ENCODE measurements around the gene PTPRE. TPM values are rescaled to one million over a fixed set of nuclear protein-coding genes. Genes with fewer than 3 reads are reported as not detected.

The PTPRE gene
- total RNA-seq, 2 experiments from 2014 or later: 33.3 to 38.3 TPM

- ChIA-PET POLR2A (no interaction called here), CTCF (no interaction called here)
Measured at GRCh38 chr10:127944256-127944655, 37.4 kb downstream of the PTPRE start.

DNA sequence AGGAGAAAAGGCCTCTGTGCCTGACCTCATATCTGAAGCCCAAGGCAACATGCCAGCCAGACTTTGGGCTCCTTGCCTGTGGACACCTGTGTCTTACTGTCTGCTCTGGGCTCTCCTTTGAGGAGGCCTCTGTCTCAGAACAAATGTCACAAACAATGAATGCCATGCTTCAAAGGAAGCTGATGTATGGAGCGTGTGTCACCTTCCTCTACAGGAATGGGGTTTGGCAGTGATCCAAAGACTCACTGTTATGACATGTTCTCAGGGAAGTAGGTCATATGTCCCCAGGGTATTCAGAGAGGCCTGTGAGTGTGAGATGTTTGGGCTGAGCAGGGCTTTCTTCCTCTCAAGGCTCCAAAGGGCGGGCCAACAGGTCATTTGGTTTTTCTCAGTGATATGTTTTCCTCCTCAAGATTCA lies 38.4 kb downstream of the PTPRE start:
- CTCF ChIA-PET: no interaction called here

DNA sequence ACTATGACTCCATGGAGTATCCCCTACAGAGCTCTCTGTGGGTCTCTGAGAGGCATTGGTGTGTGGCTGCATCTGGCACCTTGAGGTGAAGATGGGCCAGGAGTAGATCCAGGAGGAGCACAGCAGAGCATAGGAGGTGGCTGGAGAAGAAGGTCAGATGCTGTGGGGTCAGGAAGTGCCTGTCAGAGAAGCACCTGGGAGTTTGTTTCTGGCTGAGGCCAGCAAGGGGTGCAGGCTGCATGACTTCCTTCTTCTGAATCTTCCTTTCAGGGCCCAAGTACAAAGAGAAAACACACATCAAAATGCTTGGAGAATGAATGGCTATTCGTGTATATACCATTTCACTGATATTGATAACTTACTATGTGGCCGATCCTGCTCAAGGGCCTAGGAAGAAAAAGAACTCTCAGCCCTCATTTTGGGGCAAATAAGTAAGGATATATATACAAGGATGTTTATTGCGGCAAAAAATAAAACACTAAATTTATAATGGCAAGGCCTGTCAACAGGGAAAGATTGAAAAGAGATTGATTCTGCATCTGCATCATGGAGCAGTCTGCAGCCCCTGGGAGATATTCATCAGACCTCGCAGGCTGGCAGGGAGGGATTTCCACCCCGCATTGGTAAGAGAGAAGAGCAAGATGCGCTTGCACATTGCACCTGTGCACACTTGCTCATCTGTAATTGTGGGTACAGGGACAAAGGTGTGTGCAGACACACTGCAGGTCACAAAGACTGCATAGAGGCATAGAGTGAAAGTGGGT lies 39.2 kb downstream of the PTPRE start:
- CTCF ChIA-PET: no interaction called here
- POLR2A ChIA-PET: no interaction called here

More for the DNA sequence above, 38.4 kb downstream of the PTPRE start:
- POLR2A ChIA-PET: no interaction called here

GRCh38 chr10:127947211-127947610 lies 40.3 kb downstream of the PTPRE start:
- ChIA-PET POLR2A (no interaction called here), CTCF (no interaction called here)

- ChIA-PET CTCF (no interaction called here), POLR2A (no interaction called here)
Measured at GRCh38 chr10:127948791-127949190, 41.9 kb downstream of the PTPRE start.

GRCh38 chr10:127949831-127950230 lies 42.9 kb downstream of the PTPRE start:
- POLR2A ChIA-PET: no interaction called here
- CTCF ChIA-PET: no interaction called here

GRCh38 chr10:127951861-127952574 lies 45.1 kb downstream of the PTPRE start:
- ChIA-PET POLR2A (no interaction called here), CTCF (interaction anchor here (0.6 to 1.5 kb wide), 2 partner anchors 19 to 60 kb away, joined by 3 to 4 read pairs; no protein-coding TSS in a partner anchor)

GRCh38 chr10:127952575-127952869 lies 45.6 kb downstream of the PTPRE start:
- ChIA-PET POLR2A (no interaction called here), CTCF (interaction anchor here (1.5 kb wide), 1 partner anchor 59 kb away, joined by 4 read pairs; no protein-coding TSS in a partner anchor)

- ChIA-PET CTCF (no interaction called here), POLR2A (no interaction called here)
Measured at GRCh38 chr10:127952918-127953317, 46.0 kb downstream of the PTPRE start.

DNA sequence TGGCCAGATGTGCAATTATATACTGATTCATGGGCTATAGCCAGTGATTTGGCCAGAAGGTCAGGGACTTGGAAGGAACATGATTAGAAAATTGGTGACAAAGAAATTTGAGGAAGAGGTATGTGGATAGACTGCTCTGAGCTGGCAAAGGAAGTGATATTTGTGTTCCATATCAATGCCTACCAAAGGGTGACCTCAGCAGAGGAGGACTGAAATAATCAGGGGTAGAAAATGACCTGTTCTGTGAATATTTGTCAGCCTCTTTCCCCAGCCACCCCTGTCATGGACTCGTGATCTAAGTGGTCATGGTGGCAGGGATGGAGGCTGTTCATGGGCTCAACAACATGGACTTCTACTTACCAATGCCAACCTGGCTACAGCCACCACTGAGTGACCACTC lies 47.0 kb downstream of the PTPRE start:
- ChIA-PET CTCF (no interaction called here), POLR2A (no interaction called here)

DNA sequence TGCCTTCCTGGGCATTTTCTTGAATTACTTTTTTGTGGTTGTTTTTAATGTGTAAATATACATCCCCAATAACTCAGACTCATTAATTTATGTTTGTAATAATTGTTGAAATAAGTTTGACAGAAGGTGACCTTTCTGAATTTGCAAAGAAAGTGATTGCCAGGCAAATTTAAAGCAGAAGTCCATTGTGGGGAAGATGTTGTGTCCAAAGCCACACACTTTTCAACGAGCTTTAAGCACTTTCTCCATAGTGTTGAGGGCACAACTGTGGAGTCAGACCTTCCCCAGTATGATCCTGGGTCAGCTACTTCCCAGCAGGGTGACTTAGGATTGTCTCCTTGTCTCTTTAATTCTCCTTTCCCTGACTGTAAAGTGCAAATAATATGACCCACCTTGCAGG lies 52.5 kb downstream of the PTPRE start:
- POLR2A ChIA-PET: no interaction called here
- CTCF ChIA-PET: interaction anchor here (1.2 kb wide), 1 partner anchor 52 kb away, joined by 4 read pairs; no protein-coding TSS in a partner anchor

DNA sequence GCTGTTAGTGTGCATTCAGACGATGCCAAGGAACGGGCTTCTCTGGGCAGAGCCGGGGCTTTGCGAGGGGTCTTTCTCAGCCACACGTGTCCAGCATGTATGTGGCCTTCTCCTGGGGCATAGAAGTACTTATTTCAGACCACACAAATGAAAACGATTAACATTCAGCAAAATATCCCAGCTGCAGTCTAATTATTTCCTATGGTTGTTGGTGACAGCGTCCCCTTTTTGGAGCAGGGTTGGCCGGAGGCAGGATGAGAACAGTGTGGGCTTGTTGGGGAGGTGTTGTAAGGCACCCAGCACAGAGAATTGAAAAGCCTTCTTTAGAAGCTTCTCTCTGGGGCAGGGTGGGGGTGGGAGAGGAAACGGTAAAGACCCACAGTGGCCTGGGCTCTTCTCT lies 54.2 kb downstream of the PTPRE start:
- POLR2A ChIA-PET: no interaction called here
- CTCF ChIA-PET: no interaction called here

DNA sequence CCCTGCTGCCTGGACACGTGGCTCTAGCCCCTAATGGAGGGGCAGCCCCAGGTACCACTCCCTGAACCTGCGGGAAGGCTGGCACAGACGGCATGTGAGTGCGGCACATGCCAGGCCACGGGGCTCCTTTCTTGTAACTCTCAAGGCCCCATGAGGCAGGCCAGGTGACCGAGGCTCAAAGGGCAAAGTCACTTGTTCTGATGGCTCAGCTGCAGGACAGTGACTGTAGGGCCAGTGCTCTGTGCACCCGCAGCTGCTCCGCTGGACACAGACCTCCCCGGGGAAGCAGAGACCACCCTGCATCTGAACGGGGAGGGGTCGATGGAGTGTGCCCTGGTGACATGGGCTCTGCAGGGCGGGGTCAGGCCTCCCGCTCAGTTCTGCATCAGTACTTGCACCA lies 55.3 kb downstream of the PTPRE start:
- ChIA-PET CTCF (no interaction called here), POLR2A (no interaction called here)

DNA sequence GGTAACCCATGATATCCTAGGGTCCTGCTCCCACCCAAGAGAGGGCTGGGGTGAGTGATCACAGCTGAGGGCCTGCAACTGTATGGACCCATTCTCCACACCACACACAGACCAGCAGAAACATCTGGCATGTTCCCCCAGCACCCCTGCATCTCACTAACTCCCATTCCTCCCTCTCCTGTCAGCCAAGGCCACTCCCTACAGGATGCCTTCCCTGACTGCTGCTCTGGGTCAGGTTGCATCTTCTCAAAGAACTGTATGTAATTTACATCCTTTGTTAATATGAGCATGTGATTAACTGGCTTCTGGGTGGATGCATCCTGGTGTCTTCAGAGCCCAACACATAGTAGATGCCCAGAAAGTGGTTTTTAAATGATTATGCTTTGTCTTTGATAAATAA lies 56.2 kb downstream of the PTPRE start:
- POLR2A ChIA-PET: no interaction called here

DNA sequence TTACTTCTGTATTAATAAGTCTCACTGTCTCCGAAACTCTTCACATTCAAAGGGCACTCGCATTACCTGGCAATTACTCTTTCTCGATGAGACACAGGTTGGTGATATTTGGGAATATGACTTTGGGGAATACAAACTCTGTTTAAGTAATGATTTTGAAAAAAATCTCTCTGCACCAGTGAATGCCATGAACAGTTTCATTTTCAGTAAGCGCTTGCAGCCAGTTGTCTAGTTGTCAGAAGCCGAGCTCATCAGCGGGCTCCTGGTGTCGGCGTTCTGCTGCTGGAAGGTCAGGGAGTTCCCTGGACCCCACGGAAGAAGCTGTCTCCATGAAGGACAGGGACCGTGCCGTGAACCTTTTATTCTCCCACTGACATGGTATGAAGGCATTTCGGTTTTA lies 57.7 kb downstream of the PTPRE start:
- CTCF ChIA-PET: no interaction called here
- POLR2A ChIA-PET: no interaction called here

More for the DNA sequence above, 56.2 kb downstream of the PTPRE start:
- CTCF ChIA-PET: no interaction called here

GRCh38 chr10:127966875-127967274 lies 60.0 kb downstream of the PTPRE start:
- CTCF ChIA-PET: no interaction called here

GRCh38 chr10:127968027-127968441 lies 61.1 kb downstream of the PTPRE start:
- CTCF ChIA-PET: no interaction called here
- POLR2A ChIA-PET: no interaction called here

More at GRCh38 chr10:127966875-127967274, 60.0 kb downstream of the PTPRE start:
- POLR2A ChIA-PET: no interaction called here

- ChIA-PET POLR2A (no interaction called here), CTCF (no interaction called here)
Measured at GRCh38 chr10:127968659-127969058, 61.8 kb downstream of the PTPRE start.

GRCh38 chr10:127971101-127971946 lies 64.4 kb downstream of the PTPRE start:
- ChIA-PET CTCF (interaction anchor here (1.1 kb wide), 1 partner anchor 19 kb away, joined by 3 read pairs; no protein-coding TSS in a partner anchor), POLR2A (no interaction called here)

- POLR2A ChIA-PET: no interaction called here
- CTCF ChIA-PET: no interaction called here
Measured at GRCh38 chr10:127971963-127972615, 65.2 kb downstream of the PTPRE start.

All from activated CD8-positive, alpha-beta memory T cell treated with anti-CD3 and anti-CD28 coated beads for 36 hours (primary cell).